Limb (tissue), 2 donors: ENCODE results near the gene VAV2.

Experiments
- DNase-seq, 2 donors: peaks; one replicate each; pipeline ENCODE4 v3.0.0-alpha.2; 2016; ENCODE audit errors: extremely low spot score in 2 of 2

The VAV2 gene

DNA sequence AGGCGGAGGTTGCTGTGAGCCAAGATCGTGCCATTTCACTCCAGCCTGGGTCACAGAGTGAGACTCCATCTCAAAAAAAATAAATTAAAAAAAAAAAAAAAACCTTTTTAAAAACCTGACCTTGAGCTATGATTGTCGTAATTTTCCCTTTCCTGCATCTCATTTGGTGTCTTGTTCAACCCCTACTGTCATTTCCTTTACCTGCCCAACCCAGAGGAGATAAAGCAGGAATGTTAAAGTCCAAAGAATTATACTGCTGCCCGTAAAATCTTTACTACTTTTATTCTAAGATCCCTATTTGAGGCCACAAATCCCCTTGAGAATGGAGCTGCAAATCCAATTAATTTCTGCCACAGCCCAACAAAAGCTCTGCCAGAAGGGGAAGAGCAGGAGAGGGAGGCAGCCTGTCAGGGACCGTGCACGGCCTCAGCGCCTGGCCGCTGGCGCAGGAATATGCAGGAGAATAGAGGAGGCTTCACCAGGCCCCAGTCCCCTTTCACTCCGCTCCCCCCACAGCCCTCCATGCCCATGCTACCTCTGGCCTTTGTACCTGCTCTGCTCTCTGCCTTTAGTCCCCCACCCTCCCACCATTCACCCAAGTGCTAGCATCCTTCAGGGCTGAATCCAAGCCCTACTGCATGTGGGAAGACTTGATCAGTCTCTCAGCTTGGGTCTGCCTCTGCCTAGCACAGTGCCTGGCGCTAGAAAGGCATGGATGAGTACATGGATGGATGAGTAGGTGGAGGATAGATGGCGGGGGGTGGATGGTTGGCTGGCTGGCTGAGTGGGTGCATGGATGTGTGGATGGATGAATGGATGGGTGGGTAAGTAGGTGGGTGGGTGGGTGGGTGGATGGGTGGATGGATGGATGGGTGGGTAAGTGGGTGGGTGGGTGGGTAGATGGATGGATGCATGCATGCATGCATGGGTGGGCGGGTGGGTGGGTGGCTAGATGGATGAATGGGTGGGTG, 154.2 kb downstream of the VAV2 start:
- DNase-seq, result no peak

- DNase-seq, result no peak
These were observed 155.3 kb downstream of the VAV2 start for GRCh38 chr9:133836818-133837217.

DNA sequence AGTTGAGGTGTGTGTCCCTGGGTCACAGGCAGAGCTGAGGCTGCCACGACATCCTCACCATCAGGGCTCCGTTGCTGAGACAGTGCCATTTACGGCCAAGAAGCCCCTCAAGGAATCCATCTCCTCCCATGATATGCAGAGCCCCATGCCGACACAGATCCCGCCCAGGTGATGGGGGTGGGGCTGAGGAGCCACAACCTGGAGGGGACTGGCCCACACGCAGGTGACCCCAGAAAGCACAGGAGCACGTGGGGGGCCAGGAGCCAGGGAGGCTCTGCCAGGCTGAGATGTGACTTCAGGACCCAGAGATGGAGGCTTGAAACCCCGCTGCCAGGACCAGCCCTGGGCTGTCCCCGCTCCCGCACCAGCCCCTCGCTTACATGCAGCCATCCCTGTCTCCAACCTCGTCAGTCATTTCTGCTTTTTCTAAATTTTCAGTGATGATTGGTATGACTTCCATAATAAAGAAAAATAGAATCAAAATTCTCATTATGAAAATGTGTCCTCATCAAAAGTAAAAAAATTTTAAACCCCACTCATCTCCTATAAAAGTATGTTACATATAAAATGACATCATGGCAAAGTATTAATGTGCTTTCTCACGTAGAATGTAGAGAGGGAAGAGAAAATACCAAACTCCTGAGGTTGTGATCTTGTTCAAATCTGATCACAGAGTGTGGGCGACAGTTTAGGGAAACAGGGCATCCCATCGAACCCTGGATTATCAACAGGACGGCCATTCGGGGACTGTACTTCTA, 155.9 kb downstream of the VAV2 start:
- DNase-seq, result no peak

DNA sequence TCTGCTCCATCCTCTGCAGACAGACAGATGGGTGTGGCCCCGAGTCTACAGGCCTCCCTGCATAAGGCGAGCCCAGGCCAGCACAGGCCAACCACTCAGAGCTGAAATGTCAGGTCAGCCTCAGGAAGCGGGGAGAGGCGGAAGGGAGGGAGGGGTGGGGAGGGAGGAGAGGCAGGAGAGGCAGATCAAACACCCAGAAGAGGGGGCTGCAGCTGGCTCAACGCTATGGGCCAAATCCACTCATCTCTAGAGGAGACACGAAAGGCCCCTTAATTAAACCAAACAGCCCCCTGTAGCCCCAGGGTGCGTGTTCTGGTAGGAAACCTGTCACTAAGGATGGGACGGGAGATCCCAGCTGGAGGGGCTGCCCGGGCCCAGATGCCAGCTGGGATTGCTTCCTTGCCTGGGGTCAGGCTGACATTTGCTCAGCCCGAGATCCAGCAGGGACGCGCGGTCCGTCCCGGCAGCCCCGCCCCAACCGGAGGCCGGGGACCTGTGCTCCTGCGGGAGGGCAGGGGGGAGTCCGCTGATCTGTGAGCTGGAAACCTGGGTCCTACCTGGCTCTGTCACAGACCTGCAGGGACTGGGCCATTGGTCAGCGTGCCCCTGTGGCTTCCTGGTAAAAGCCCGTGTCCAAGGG, 156.7 kb downstream of the VAV2 start:
- DNase-seq, result no peak

DNA sequence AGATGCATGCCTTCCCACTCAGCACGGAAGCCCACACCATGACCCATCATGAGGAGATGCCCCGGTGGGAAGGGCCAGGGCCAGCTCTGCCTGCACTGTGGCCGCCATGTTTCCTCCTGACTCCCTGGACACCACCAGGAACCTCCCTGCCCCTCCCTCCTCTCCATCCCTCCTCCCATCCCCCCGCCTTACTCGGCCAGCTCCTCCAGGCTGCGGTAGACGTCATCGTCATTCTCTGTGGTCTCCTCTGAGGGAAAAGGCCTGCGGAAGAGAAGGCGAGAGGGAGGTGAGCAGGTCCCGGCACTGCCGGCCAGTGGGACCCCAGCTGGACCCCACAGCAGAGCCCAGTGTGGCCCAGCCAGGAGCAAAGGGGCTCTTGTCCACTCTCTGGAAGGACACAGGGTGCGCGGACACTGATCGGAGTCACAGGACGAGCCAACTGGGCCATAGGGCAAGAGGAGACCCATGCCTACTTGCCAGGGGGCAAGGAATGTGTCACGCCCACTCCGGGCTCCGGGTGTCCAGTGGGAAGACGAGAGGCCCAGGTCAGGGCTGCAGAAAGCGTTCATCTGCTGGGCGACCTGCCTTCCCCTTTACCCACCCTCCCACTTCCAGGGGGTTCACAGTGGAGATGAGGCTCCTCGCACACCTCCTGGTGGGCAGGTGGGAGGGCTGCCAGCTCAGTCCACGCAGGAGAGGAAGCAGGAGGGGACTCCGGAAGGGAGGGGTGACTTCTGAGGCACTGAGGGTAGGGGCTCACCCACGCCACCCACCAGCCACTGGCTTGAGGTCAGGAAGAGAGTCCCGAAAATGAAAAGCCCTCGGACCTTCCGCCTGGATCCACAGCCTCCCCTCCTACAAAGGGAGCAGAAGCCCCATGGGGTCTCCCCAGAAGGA, 157.8 kb downstream of the VAV2 start:
- no peak for DNase-seq

- DNase-seq, result no peak
These were observed 158.6 kb downstream of the VAV2 start for GRCh38 chr9:133833388-133834025.

DNA sequence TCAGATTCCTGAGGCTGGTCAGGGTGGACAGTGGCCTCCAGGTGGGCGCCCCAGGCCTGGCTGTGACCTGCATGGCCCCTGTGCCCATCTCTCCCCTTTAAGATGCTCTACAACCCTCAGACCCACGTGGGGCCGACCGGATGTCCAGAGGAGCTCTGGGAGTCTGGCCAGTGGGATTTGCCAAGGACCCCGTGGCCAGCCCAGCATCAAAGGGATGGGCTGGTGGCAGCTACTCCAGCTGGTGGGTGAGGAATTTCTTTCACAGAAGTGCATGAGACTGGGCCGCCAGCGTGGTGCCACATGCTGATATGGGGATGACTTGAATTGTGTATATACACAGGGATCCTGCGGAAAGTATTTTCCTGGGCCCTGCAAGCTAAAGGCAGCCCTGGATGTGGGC, 159.2 kb downstream of the VAV2 start:
- no peak for DNase-seq

DNA sequence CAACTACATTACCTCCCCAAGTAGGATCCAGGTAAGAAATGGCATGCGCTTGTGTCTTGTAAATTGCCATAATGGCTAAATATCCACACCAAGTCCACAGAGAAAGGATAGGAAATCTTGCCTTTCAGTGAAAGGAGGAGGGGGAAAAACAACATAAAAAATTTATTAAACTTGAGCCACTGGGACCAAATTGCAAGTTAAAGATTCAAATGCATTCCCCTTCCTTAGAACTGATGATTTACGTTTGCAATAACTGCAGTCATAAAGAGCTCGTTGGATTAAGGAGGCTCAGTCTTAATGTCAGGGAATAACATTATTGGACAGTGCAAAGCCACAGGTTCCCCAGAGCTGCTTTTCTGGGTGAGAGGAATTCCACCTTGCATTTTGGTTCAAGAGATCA, 161.4 kb downstream of the VAV2 start:
- no peak for DNase-seq

GRCh38 chr9:133830310-133830709, 161.8 kb downstream of the VAV2 start:
- no peak for DNase-seq

GRCh38 chr9:133828338-133828997, 163.7 kb downstream of the VAV2 start:
- no peak for DNase-seq

- no peak for DNase-seq
These were observed 165.6 kb downstream of the VAV2 start for GRCh38 chr9:133826289-133827085.

DNA sequence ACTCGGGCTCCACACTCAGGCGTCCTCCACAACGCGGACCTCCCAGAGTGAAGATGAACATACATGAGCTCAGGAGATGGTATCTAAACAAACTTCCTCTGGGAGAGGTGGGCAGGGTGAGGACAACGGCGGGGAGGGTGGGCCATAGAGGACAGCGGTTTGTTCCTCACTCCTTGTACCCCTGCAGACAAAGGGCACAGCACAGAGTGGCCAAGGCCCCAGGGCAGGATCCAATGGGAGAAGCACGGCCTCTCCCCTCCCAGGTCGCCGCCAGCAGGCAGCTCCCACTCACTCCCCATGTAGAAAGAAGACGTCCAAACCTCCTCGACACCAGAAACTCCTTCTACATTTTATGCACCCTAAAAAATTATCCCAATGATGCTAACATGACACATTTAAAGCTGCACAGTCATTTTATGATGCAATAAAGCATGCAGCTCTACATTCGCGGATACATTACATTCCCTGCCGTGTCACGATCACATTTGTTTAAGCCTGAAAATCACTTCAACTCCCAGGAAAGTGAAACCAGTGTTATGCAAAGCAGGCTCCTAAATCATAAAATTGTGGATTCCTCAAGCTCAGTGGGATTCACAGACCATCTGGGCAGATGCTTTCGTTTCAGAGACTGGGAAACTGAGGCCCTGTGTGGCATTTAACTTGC, 166.4 kb downstream of the VAV2 start:
- no peak for DNase-seq

DNA sequence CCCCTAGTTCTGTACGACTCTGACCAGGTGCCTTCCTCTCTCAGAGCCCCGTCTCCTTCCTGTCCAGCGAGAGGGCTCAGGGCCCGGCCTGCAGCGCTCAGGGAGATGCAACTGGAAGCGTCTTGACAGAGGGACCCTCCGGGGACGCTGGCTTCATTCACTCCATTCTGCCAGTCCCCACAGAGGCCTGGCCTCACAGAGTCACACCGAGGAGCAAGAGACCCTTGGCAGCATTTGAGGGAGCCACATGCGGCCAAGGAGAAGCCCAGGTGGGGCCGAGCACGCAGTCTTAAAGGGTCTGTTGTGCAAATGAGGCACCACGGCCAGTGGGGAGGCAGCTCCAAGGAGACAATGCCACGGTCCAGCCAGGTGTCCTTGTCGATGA, 167.3 kb downstream of the VAV2 start:
- no peak for DNase-seq

DNA sequence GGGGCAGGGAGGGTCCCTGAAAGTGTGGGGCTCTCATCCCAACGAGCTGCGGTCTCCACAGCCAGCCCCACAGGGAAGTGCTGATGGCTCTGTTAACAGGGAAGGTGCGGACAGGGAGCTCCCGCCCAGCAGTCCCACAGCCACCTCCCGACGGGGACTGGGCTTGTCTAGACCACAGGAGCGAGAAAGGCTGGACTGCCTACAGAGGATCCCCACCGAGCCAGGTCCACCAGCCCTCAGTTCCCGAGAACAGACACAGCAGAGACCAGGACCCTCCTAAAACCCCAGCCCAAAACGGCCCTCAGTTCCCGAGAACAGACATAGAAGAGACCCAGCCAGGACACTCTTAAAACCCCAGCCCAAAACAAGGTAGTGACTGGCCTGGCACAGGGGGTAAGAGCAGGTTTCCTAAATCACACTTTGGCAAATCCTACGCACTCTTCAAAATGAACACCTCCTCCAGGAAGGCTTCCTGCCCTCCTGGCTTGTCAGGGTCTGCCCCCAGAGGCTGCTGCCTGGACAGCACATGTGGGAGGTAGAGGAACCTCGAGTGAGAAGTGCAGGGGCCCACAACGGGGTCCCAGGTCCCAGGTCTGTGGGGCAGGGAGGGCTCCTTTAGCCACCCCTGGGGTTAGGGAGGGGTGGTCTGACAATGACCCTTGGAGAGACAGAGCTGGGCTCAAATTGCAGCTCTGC, 167.9 kb downstream of the VAV2 start:
- DNase-seq, result no peak

DNA sequence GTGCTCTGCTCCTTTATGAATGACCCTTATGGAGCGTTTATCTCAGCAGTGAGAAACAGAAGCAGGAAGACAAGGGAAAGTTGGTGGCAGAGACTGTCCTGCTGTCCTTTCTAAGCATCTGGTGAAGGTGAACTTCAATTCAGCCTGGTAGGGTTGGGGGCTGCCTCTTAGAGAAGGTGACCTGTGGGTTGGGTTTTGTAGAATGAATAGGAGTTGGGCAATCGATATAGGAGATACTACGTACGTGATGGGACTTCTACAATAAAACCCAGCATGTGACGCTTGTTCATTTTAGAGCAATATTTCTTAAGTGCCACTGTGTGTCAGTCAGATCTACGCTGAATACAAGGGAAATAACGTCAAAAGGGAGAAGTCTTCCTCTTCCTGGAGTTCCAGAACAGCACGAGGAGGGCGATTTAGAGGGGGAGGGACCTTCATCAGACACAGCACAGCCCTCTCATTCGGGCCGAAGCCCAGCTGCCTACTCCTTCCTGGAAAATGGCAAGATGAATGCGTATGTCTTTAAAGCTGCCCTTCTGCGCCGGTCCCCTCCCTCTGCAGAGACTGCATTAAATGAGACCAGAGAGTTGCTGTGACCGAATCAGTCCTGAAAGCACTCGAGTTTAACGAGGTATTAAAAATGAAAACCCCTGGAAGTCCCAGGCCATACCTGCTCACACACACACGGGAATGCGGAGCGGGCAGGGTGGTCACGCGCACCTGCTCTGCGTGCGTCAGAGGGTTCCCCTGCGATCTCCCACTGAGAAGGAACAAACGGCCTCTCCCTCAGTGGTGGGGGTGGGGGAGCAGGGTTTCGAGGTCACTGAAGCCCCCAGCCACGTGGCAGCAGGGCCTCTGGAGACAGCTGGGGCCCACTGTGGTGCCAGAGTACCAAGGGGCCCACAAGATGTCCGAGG, 168.7 kb downstream of the VAV2 start:
- DNase-seq, result no peak

DNA sequence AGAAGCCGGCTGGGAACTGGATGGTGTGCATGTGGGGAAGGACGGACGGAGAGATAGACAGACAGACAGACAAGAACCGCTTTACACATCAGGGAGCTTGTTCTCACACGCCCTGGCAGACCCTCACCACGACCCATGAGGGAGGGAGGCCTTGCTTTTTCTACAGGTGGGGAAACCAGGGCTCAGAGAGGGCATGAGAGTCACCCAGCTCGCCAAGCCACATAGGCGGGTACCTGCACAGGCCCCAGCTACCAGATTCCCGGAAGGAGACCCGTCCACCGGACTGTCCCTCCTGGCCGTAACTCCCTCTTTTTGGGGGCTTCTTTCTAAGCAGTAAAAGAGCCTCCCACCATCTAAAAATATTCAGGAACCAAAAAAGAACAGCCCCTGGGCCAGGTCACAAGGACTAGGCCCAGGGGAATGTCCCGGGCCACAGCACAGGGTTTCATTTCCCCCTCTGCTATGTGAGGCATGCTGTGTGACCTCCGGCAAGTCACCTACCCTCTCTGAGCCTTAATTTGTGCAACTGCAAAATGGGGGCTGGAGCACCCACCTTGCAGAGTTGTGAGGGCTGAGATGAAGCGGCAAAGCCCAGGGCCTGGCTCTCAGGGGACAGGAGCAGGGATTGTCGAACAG, 169.6 kb downstream of the VAV2 start:
- no peak for DNase-seq
